Measurements from ENCODE around the gene SH2D3A.
A peak's percentile ranks its signal among the peaks of the same experiment; 100 is the strongest.

The SH2D3A gene

DNA sequence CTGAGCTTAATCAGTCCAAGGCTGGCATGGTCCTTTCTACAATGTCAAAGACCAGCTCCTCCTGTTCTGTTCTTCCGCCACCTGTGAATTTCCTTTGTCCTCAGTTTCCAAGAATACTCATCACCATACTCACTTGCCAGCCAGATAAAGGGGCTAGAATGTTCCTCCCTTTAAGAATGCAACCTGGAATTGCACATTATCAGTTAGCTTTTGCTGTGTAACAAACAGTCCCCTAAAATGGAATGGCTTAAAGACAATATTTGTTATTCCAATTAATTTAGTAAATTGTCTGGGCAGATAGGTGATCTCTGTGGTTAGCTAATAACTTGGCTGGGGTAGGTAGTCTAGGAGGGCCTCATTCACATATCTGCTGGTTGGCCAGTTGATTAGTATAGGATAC is 41.3 kb upstream of the SH2D3A start:
- no peak for DNase-seq (ENCODE audit: low read depth)
- no peak overlapping the region for H3K4me3 ChIP-seq (ENCODE audit: low read depth, low read length)
- TF ChIP-seq, protein P1, sequence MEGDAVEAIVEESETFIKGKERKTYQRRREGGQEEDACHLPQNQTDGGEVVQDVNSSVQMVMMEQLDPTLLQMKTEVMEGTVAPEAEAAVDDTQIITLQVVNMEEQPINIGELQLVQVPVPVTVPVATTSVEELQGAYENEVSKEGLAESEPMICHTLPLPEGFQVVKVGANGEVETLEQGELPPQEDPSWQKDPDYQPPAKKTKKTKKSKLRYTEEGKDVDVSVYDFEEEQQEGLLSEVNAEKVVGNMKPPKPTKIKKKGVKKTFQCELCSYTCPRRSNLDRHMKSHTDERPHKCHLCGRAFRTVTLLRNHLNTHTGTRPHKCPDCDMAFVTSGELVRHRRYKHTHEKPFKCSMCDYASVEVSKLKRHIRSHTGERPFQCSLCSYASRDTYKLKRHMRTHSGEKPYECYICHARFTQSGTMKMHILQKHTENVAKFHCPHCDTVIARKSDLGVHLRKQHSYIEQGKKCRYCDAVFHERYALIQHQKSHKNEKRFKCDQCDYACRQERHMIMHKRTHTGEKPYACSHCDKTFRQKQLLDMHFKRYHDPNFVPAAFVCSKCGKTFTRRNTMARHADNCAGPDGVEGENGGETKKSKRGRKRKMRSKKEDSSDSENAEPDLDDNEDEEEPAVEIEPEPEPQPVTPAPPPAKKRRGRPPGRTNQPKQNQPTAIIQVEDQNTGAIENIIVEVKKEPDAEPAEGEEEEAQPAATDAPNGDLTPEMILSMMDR (IDR thresholded peaks at IDR 0.05; ENCODE audit: low read depth, low read length): no peak
- TF ChIP-seq MYC (IDR thresholded peaks at IDR 0.05; ENCODE audit: low read depth, low read length): no peak
- TF ChIP-seq POLR2A (IDR thresholded peaks at IDR 0.05; ENCODE audit: extremely low read depth, insufficient read length): no peak
- no peak for TF ChIP-seq MAX (IDR thresholded peaks at IDR 0.05; ENCODE audit: low read depth, low read length)

DNA sequence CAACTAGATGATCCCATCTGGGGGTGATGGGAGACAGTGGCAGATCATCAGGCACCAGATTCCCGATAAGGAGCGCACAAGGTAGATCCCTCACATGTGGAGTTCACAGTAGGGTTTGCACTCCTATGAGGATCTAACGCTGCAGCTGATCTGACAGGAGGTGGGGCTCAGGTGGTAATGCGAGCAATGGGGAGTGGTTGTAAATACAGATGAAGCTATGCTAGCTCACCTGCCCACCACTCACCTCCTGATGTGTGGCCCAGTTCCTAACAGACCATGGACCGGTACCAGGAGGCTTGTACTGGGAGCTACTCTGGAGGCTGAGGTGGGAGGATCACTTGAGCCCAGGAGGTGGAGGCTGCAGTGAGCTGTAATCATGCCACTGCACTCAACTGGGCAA is 40.1 kb upstream of the SH2D3A start:
- TF ChIP-seq MAX (IDR thresholded peaks at IDR 0.05; ENCODE audit: low read depth, low read length) (no peak), POLR2A (IDR thresholded peaks at IDR 0.05; ENCODE audit: extremely low read depth, insufficient read length) (no peak), MYC (IDR thresholded peaks at IDR 0.05; ENCODE audit: low read depth, low read length) (no peak)
- TF ChIP-seq, protein P1 (IDR thresholded peaks at IDR 0.05; ENCODE audit: low read depth, low read length): no peak
- no peak overlapping the region for H3K4me3 ChIP-seq (ENCODE audit: low read depth, low read length)
- DNase-seq (ENCODE audit: low read depth): no peak

GRCh38 chr19:6806488-6806887 is 39.3 kb upstream of the SH2D3A start:
- TF ChIP-seq, protein P1 (IDR thresholded peaks at IDR 0.05; ENCODE audit: low read depth, low read length): no peak
- TF ChIP-seq MYC (IDR thresholded peaks at IDR 0.05; ENCODE audit: low read depth, low read length) (no peak), MAX (IDR thresholded peaks at IDR 0.05; ENCODE audit: low read depth, low read length) (no peak), POLR2A (IDR thresholded peaks at IDR 0.05; ENCODE audit: extremely low read depth, insufficient read length) (no peak)
- no peak overlapping the region for H3K4me3 ChIP-seq (ENCODE audit: low read depth, low read length)
- peak; percentile 32 for DNase-seq (ENCODE audit: low read depth)

GRCh38 chr19:6803036-6803404 is 35.8 kb upstream of the SH2D3A start:
- peak; percentile 5 for DNase-seq (ENCODE audit: low read depth)
- H3K4me3 ChIP-seq (ENCODE audit: low read depth, low read length): no peak overlapping the region

GRCh38 chr19:6802336-6803035 is 35.3 kb upstream of the SH2D3A start:
- peak overlapping the region; percentile 38 for H3K4me3 ChIP-seq (ENCODE audit: low read depth, low read length)
- peak; percentile 94 for DNase-seq (ENCODE audit: low read depth)
- TF ChIP-seq MAX (IDR thresholded peaks at IDR 0.05; ENCODE audit: low read depth, low read length) (peak; percentile 87), MYC (IDR thresholded peaks at IDR 0.05; ENCODE audit: low read depth, low read length) (peak; percentile 68), POLR2A (IDR thresholded peaks at IDR 0.05; ENCODE audit: extremely low read depth, insufficient read length) (no peak)
- TF ChIP-seq, protein P1 (IDR thresholded peaks at IDR 0.05; ENCODE audit: low read depth, low read length): peak; percentile 16

More at GRCh38 chr19:6803036-6803404, 35.8 kb upstream of the SH2D3A start:
- TF ChIP-seq POLR2A (IDR thresholded peaks at IDR 0.05; ENCODE audit: extremely low read depth, insufficient read length) (no peak), MYC (IDR thresholded peaks at IDR 0.05; ENCODE audit: low read depth, low read length) (no peak), MAX (IDR thresholded peaks at IDR 0.05; ENCODE audit: low read depth, low read length) (no peak)
- TF ChIP-seq, protein P1 (IDR thresholded peaks at IDR 0.05; ENCODE audit: low read depth, low read length): no peak
